ENCODE results near the gene KCNN3.

Gene KCNN3

GRCh38 chr1:154747380-154747739 is 122.7 kb downstream of the KCNN3 start:
- ATAC-seq = no peak
- TF ChIP-seq CSDC2 (CRISPR knock-in tag; IDR thresholded peaks at IDR 0.05) (no peak), ZNF565 (CRISPR knock-in tag; conservative IDR thresholded peaks at IDR 0.05; ENCODE audit: low read depth) (no peak), TOX (CRISPR knock-in tag; IDR thresholded peaks at IDR 0.05; ENCODE audit: borderline replicate concordance) (no peak), ZNF8 (CRISPR knock-in tag; IDR thresholded peaks at IDR 0.05) (no peak), PPARA (CRISPR knock-in tag; IDR thresholded peaks at IDR 0.05; ENCODE audit: borderline replicate concordance) (no peak), ZFP30 (CRISPR knock-in tag; IDR thresholded peaks at IDR 0.05) (no peak), TSHZ2 (CRISPR knock-in tag; IDR thresholded peaks at IDR 0.05) (no peak), ZNF70 (CRISPR knock-in tag; IDR thresholded peaks at IDR 0.05) (no peak), ISL1 (CRISPR knock-in tag; IDR thresholded peaks at IDR 0.05) (no peak), ESRRG (CRISPR knock-in tag; IDR thresholded peaks at IDR 0.05) (no peak), GLIS3 (CRISPR knock-in tag; IDR thresholded peaks at IDR 0.05) (no peak), CSRNP3 (CRISPR knock-in tag; IDR thresholded peaks at IDR 0.05) (no peak), OSR1 (CRISPR knock-in tag; IDR thresholded peaks at IDR 0.05) (no peak), PATZ1 (CRISPR knock-in tag; IDR thresholded peaks at IDR 0.05; ENCODE audit: borderline replicate concordance) (no peak), POU6F1 (CRISPR knock-in tag; IDR thresholded peaks at IDR 0.05; ENCODE audit: borderline replicate concordance, low read depth) (no peak), TCF4 (CRISPR knock-in tag; IDR thresholded peaks at IDR 0.05; ENCODE audit: borderline replicate concordance) (no peak), BACH2 (CRISPR knock-in tag; IDR thresholded peaks at IDR 0.05; ENCODE audit: borderline replicate concordance) (no peak)

GRCh38 chr1:154746622-154747299 is 123.3 kb downstream of the KCNN3 start:
- TF ChIP-seq POU6F1 (CRISPR knock-in tag; IDR thresholded peaks at IDR 0.05; ENCODE audit: borderline replicate concordance, low read depth) (no peak), TOX (CRISPR knock-in tag; IDR thresholded peaks at IDR 0.05; ENCODE audit: borderline replicate concordance) (no peak), PPARA (CRISPR knock-in tag; IDR thresholded peaks at IDR 0.05; ENCODE audit: borderline replicate concordance) (no peak), GLIS3 (CRISPR knock-in tag; IDR thresholded peaks at IDR 0.05) (no peak), ESRRG (CRISPR knock-in tag; IDR thresholded peaks at IDR 0.05) (no peak), ZC3H10 (CRISPR knock-in tag; IDR thresholded peaks at IDR 0.05) (no peak), ZNF565 (CRISPR knock-in tag; conservative IDR thresholded peaks at IDR 0.05; ENCODE audit: low read depth) (no peak), ZNF70 (CRISPR knock-in tag; IDR thresholded peaks at IDR 0.05) (no peak), BACH2 (CRISPR knock-in tag; IDR thresholded peaks at IDR 0.05; ENCODE audit: borderline replicate concordance) (no peak), ZFP30 (CRISPR knock-in tag; IDR thresholded peaks at IDR 0.05) (no peak), TCF4 (CRISPR knock-in tag; IDR thresholded peaks at IDR 0.05; ENCODE audit: borderline replicate concordance) (no peak), ZNF8 (CRISPR knock-in tag; IDR thresholded peaks at IDR 0.05) (no peak), ISL1 (CRISPR knock-in tag; IDR thresholded peaks at IDR 0.05) (no peak), TSHZ2 (CRISPR knock-in tag; IDR thresholded peaks at IDR 0.05) (no peak), ZFP3 (CRISPR knock-in tag; IDR thresholded peaks at IDR 0.05) (no peak), OSR1 (CRISPR knock-in tag; IDR thresholded peaks at IDR 0.05) (no peak), CSDC2 (CRISPR knock-in tag; IDR thresholded peaks at IDR 0.05) (no peak)
- no peak for ATAC-seq

All from SK-N-SH treated with all-trans-retinoic acid at 6 μM for 48 hours (cell line).